Stimulated activated naive CD4-positive, alpha-beta T cell (primary cell): ENCODE measurements around the gene WHAMM.

Source experiments
- DNase-seq, 6 experiments: peaks; one replicate each; lab custom pipeline; 2025; lab: John Stamatoyannopoulos, UW

The WHAMM gene

DNA sequence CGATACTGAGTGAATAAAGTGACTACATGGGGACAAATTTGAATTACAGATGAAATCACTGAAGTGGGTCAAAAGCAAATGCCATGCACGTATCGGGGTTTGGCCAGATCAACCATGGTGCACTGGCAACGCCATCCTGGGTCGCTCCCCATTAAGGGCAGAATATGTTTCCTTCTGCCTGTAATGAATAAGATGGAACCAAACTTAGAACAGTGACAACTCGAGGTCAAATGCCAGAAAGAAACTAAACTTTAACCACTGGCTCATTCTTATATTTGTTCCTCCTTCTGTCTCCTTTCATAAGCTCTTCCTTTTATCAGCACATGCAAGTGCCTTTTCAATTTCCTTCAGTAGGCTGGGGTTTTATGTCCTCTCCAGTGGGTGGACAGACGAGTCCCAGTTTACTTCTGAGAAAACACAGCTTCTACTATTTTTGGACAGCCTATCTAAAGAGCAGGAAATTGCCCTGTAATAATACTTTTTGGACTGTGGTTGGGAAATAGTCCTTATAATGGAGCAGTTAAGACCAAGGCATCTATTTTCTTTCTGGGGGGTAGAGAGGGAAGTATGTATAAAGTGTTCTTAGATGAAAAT is 61.4 kb downstream of the WHAMM start:
- no peak for DNase-seq

DNA sequence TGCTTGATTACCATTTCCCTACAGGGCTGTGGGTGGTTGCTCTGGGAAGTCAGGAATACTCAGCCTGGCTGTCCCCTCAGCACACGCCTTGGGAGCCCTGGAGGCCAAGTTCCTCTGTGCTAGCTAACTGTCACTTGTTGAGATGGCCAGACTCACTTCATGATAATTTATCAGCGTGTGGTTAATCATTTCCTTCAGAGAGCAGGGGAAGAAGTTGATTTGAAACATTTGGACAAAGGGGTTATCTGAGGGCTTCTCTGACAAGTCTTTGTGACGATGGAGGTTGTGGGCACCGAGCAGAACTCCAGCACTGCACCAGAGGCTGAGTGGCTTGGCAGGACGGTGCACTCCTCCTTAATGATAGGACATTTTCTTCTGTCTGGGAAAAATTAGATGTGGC is 61.9 kb downstream of the WHAMM start:
- DNase-seq: no peak

DNA sequence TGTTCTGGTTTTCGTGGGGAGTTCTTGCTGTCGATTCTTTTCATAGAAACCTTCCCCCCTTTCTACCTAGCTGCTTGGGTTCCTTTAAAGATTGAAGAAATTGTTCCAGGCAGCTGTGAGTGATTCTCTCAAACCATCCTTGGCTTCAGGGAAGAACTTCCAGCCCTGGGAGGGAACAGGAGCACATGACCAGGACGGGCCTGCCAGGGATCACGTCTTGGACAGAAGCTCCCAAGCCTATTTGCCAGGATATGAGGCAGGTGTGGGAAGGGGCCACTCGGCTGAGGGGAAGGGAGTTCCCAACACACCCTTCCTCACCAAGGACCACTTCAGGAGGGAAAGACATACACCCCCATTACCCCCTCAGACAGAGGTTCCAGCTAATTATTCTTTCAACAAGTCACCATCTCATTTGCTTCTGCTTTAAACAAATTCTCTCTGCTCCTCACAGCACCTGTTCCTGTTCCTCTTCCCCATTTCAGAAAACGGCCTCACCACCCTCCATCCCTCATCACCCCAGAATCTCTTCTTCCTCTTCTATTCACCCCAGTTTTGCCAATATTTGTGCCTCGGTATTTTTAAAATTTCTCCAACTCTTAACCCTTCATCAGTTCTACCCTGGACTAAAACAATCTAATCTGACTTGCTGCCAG is 62.5 kb downstream of the WHAMM start:
- DNase-seq: no peak

DNA sequence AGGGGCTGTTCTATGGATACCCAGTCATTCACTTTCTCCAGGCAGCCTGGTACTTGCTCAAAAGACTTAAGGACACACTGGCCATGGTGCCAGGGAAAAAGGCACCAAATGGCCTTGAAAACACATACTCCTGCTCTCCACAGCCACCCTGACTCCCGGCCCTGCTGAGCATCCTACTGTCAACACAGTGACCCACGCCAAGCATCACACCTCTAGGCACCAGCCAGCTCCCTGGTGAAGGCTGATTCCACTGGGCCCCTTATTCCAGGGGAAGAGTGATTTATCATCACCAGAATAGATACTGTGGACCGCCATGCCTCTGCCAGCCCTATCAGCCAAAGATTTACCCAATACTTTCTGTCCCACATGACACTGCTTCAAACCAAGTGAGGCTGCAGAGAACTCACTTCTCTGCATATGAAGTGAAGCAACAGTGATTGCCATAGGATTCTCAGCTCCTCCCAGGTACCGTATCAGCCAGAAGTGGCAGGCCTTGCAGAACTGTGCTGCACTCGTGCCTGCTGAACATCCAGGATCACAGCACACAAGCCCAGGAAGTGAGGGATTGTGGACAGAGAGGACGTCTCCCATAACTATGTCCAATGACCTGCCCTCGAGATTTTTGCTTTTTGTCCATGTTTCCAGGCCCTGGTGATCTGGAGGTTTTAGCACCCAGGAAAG is 63.7 kb downstream of the WHAMM start:
- DNase-seq: no peak

DNA sequence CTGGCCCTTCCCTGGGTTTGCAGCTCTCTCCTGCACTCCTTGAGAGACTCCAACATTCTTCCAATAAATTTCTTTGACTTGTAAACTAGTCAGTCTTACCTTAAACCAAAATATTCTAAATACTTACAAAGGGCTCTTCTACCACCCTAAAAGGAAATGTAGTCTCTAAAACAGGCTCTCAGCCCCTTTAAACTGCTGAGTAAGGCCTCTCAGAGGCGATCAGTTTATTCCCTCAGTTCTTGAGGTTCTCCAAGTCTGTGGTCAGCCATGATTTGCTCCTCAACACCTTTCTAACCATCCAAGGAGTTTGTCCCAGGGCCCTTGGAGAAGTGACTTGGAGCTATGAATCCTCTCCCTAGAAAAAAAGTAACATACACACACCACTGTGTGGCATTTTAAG is 64.8 kb downstream of the WHAMM start:
- DNase-seq: no peak

DNA sequence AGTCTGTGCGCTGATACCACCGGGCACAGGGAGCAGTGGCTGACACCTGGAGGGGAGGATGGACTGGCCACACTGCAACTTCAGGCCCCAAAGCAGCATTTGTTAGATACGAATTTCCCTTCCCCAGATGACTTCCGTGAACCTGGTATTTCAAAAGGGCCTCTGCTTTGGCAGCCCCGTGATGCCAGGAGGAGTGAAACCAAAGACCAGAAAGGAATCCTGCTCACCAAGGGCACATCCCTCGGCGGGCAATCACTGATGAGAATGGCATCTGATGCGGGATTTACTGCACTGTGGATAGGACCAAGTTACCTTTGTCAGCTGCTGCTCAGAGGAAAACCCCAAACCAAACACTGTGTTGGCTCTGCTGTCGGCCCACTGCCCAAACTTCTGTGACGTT is 65.5 kb downstream of the WHAMM start:
- DNase-seq: no peak

DNA sequence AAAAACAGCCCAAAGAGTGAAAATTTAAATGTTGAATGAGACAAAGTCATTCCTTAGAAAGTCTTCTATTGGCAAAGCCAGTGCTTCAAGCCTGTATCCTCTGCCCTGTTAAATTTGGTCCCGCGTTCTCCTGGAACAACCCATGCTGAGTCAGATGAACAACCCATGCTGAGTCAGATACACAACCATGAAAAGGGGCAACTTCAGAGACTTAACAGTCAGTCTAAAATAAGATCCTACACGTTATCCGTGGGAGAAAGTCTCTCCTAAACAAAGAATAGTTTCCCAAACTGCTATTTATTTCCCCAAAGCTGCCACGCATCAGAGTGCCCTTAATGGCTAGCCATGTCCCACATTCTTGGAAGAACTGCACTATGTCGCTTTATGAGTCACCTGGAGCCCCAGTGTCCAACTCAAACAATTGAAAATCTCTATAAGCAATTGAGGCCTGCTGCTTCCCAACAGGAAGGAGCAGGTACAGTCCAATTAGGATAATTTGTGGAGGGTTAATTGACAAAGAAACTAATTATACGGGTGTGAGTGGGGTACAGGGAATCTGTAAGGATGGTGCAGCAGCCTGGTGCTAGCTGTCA is 66.1 kb downstream of the WHAMM start:
- no peak for DNase-seq

DNA sequence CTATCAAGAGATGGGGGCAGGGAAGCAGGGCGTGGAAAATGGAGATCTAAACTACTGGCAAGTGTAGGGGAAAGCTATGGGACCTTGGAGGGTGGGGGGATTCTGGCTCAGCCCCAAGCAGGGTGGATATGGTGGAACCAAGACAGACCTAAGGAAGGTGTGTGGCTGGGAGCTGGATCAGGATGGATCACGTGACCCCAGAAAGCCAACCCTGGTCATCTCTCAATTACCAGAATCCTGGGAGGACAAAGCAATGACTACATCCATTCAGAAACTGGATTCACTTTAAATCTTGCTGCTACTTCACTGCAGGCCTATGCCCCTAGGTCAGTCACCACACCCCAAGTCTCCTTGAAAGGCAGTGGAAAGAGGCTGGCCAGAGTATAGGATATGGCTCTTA is 68.4 kb downstream of the WHAMM start:
- DNase-seq: no peak

DNA sequence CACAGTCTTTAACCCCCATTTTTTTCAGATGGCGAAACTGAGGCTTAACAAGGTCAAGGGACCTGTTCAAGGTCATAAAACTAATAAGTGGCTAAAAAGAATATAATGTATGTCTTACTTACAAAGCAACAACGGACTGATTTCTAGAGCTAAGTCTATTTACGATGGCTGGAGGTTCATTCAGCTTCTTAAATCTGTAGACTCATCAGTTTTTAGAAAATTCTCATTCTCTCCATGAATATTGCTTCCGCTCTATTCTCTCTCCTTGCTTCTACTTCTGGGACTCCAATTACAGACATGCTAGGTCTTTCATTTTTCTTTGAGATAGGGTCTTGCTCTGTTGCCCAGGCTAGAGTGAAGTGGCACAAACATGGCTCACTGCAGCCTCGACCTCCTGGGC is 68.9 kb downstream of the WHAMM start:
- no peak for DNase-seq

DNA sequence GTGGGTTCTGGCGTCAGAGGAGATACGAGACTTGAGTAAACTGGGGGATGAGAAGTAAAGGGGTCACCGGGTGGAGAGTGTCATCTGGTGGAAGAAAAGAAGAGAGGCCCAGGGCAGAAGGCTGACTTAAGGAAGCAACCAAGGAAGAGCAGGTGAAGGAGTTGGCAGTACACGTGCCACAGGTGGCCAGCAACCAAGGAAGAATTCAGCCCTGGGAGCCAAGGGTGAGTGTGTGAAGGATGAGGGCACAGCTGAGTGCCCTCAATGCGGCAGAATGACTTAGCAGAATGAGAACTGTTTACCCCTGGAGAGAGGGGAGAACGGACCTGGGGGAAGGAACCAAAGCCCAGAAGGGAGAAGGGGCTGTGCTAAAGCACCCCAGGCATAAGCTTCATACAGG is 71.3 kb downstream of the WHAMM start:
- no peak for DNase-seq

DNA sequence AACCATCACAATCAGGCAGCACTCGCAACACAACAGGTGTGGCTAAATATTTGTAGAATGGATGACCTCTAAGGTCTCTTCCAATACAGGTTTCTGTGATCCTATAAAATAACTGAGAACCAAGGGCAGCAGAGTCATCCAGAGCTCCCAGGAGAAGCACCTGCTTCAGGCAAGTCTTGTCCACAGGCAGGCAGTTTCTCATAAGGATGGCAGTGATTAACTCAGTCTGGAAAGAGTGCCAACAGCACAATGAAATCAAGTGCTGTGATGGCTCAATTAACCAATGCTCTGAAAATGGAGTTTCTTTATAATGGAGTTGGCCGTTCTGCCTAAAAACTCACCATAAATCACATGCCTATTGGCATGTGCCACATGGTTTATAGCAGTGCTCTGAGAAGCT is 72.3 kb downstream of the WHAMM start:
- no peak for DNase-seq

DNA sequence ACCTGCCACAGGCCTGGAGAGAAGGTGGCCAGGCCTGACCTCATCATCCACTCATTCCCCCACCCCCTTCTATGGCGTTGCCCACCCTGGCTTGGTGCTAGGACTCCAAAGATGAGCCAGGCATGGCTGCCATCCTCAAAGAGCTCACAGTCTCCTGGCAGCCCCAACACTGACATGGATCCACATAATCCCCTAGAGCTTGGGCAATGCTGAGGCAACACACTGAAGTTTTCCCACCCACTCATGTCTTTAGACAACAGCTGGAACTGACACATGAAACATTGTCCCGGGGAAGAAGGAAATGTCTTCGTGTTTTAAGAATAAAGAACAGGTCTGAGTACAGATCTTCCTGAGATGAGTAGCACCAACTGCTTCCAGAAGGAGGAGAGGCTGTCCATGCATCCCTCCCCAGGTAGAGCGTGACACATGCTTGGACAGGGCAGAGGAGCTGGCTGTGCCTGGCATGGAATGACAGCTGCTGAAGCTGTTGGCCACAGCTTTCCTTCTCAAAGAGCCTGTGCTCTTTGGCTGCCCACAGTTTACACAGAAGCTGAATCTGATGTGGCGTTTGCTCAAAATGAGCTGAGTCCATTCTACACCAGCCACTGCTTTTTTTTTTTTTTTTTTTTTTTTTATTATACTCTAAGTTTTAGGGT is 73.0 kb downstream of the WHAMM start:
- DNase-seq: no peak
